GM18861 (cell line): Measurements from ENCODE around the gene PITX3.
"Not testable (repeated sequence)": the region's sequence is repeated elsewhere in the genome, so short reads cannot be mapped to it uniquely, and the experiment has no call there.

ENCODE experiments used
- ATAC-seq: cut with Tn5 transposase; IDR thresholded peaks from one replicate; pipeline ENCODE4 v1.9.1; 2021; ENCODE audit not compliant: unreplicated experiment

Gene PITX3

DNA sequence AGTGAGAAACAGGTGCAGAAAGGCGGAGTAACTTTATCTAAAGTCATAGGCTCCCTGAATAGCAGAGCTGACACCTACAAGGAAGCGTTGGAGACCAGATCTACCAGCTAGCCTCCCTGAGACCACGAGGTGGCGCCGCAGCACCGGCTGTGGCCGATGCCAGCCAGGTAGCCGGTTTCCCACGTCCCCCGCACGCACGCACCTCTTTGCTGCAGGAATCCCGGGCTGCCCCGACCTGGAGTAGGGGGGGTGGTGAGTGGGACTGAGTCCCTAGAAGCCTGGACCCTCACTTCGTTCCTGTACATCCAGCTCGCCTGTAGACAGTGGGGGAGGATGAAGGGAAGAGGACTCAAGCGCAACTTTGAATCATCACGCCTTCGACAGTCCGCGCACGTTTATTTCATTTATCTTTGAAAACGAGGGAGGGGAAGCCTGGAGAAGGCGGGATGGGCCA is 11.5 kb downstream of the PITX3 start:
- peak; percentile 38 for ATAC-seq

- ATAC-seq, result no peak
Observed at GRCh38 chr10:102227050-102227449, 14.3 kb downstream of the PITX3 start.

GRCh38 chr10:102226542-102226870 is 14.8 kb downstream of the PITX3 start:
- no peak for ATAC-seq

- ATAC-seq, result peak; percentile 87
Observed at GRCh38 chr10:102225646-102226541, 15.4 kb downstream of the PITX3 start, which contains the start of gene ELOVL3. ELOVL3 (plus strand) TSS chr10:102226299; CDS start chr10:102226549, 250 bp downstream.

- ATAC-seq, result no peak
Observed at GRCh38 chr10:102222797-102223196, 18.5 kb downstream of the PITX3 start.

GRCh38 chr10:102220612-102221011 is 20.7 kb downstream of the PITX3 start:
- no peak for ATAC-seq

GRCh38 chr10:102219370-102219769 is 21.9 kb downstream of the PITX3 start:
- no peak for ATAC-seq

GRCh38 chr10:102213599-102213998 is 27.7 kb downstream of the PITX3 start:
- not testable (repeated sequence) for ATAC-seq

GRCh38 chr10:102211615-102212299 is 29.6 kb downstream of the PITX3 start:
- no peak for ATAC-seq

DNA sequence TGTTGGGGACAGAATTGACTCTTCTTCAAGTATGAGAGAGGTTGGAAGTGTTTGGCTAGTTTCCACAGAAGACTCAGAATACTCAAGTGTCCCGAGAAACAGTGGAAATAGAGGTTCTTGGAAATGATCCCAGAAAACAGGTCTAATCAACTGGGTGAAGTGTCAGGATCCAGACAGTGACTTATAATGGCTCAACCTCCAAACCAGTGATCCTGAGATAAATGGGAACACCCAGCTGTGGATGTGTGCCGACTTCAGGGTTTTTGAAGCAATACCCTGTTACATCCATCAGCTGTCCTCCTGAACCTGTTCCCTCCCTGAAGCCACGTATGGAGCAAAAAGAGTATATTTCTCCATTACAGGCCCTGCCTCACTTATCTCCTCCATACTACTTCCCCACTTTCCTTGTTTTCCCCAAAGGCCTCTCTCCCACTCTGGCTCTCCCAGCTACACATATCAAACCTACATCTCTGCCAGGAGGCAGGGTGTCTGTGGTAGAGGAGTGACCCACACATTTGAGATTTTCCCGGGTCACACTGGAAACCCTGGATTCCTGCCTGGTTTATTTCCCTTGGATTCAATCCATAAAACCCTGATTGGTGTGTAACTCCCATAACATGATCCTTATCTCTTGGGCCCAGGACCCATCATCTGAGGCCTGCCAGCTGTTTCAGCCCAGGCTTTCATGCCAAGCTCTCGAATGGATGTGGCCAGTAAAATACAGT is 32.8 kb downstream of the PITX3 start:
- no peak for ATAC-seq

GRCh38 chr10:102202386-102202785 is 38.9 kb downstream of the PITX3 start:
- ATAC-seq, result no peak

- ATAC-seq, result no peak
Observed at GRCh38 chr10:102200751-102201640, 40.3 kb downstream of the PITX3 start.

DNA sequence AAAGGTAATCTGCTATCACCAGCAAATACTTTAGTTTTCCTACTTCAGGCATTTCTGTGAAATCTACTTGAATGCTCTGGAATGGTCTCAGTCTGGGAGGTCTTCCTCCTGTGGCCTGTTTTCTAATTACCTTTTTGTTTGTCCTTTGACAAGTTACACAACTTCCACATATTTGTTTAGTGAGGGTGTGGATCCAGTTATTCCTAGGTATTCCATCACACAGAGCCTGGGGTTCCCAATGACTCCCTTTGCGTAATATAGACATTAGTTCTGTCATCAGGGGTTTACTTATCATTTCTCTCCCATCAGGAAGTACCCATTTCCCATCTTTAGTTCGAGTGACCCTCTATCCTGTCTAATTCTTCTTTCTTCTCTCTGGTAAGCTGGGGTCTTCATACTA is 43.3 kb downstream of the PITX3 start:
- ATAC-seq, result no peak

DNA sequence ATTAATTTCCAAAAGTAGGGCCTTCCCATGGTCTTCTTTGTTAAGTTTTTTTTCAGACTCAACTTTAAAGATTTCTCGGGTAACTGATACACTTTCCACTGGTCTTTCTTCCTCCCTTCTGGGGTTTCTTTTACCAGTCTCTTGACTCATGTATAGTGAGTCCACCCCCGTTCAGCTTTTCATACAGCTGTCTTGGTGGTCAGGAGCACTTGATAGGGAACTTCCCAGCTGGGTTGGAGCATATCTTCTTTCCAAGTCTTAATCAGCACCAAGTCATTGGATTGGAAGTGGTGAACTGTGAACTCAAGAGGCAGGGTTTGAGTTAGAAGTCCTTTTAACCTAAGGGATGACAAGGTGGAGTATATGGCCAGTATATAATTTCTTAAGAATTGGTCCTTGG is 44.4 kb downstream of the PITX3 start:
- ATAC-seq, result no peak

GRCh38 chr10:102195296-102195870 is 45.9 kb downstream of the PITX3 start:
- no peak for ATAC-seq

GRCh38 chr10:102191956-102192355 is 49.4 kb downstream of the PITX3 start:
- ATAC-seq, result no peak

DNA sequence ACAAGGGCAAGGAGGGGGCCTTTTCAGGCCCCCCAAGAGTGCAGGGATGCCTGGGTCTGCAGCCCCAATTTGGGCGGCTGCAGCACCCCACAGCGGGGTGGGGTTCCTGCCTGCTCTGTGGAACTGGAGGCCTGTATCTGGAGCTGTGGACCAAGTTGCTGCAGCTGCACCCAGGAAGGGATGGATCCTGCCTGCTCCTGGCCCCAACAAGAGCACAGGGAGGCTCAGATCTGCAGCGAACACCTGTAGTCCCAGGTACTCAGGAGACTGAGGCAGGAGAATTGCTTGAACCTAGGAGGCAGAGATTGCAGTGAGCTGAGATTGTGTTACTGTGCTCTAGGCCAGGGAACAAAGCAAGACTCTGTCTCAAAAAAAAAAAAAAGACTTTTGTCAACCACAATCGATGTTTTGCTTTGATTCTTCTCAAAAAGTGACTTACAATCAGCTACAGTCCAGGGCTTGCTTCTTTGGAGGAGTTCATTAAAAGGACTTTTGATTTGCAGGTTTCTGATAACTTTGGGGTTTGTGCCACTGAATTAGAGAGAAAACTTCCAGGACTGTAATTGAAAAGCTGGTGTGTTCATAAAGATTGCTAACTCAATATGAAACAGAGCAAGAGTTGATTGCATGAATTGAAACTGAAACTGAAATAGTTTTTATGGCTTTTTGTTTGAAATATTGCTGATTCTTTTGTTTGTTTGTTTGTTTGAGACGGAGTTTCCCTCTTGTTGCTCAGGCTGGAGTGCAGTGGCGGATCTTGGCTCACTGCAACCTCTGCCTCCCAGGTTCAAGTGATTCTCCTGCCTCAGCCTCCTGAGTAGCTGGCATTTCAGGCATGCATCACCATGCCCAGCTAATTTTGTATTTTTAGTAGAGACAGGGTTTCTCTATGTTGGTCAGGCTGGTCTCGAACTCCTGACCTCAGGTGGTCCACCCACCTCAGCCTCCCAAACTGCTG is 52.1 kb downstream of the PITX3 start:
- ATAC-seq, result not testable (repeated sequence)

- no peak for ATAC-seq
Observed at GRCh38 chr10:102188298-102188940, 52.9 kb downstream of the PITX3 start.
